IPS DF 19.7 (cell line): ENCODE data around the gene GLP2R.
"Not testable (repeated sequence)": the region's sequence is repeated elsewhere in the genome, so short reads cannot be mapped to it uniquely, and the experiment has no call there.

Source experiments
- DNase-seq: peaks from one replicate; pipeline ENCODE4 v3.0.0-alpha.2; 2013; ENCODE audit warnings: low read depth, low spot score

The GLP2R gene

DNA sequence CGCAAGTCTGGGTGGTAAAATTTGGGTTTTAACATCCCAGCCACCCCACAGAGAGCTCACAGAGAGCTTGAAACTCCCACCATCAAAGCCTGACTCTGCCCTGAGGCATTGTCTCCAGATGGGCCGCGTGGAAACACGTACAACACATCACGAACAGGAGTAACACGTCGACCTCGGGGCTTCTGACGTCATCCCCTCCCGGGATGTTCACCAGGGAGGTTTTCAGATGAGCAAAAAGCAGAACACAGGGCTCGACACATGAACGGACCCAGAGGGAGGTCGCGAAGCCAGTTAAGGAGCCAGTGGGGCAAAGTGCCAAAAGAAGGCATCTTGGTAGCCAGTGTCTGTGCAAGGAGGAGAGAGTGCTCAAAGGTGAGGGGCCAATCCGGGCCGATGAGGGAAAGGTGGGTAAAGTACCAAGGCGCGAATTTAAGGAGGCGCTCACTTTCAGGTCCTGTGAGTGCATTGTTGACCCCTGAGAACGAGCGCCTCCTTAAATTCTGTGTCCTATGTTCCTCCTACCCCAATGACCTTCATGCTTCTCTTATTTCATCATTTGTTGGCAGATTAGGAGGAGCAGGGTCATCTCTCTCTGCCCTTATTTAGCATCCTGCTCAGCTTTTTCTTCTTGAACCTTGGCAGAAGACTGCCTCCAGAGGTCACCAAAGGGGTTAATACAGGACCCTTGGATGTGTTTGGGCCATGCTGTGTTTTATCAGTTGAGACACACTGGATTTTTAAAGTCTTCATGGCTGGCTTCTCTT, 73.7 kb downstream of the GLP2R start:
- DNase-seq = no peak

DNA sequence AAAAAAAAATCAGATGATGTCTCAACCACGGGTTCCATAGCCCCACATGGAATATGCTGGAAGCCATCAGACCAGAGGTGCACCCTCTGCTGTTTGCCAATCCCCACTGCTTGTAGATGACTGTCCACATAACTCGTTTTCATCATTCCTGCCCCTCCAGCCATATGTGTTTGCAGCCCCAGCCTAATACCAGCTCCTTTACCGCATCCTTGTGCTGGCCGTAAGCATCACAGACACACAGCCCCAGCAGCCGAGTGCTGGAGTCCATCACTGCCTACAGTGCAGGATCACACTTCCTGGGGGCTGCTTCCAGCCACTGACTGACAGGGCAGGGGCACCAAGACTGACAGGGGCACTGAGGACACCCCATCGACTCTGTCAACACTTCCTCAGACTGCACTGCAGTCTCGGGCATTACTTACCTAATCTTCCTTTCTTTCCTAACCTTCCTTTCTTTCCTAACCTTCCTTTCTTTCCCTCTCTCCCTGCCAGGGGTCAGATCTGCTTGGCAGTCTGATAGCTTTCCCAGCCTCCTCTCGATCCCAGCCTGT, 74.4 kb downstream of the GLP2R start:
- DNase-seq = no peak

- DNase-seq = no peak
Measured at GRCh38 chr17:9900784-9901183, 75.1 kb downstream of the GLP2R start.

DNA sequence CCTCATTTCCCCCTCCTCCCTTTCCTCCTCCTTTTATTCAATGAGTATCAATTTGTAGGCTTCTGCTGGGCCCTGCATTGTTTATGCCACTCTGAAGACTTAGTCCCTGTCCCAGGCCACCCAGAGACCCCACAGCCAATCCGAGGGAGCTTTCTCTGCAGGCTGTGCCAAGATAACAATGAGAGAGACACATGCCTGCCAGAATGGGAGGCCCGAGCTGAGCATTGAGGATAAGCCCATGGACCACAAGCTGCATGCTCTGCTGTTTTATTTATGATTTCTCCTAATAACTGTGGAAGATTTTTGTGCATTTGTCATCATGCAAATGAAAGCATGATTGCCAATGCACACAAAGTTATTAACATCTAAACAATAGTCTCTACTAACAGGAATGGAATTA, 76.4 kb downstream of the GLP2R start:
- no peak for DNase-seq

GRCh38 chr17:9904277-9905077, 78.8 kb downstream of the GLP2R start:
- no peak for DNase-seq

GRCh38 chr17:9905078-9905415, 79.3 kb downstream of the GLP2R start, which contains the start of gene RCVRN:
RCVRN (minus strand) TSS chr17:9905271; CDS start chr17:9905180, 91 bp downstream.
- no peak for DNase-seq

DNA sequence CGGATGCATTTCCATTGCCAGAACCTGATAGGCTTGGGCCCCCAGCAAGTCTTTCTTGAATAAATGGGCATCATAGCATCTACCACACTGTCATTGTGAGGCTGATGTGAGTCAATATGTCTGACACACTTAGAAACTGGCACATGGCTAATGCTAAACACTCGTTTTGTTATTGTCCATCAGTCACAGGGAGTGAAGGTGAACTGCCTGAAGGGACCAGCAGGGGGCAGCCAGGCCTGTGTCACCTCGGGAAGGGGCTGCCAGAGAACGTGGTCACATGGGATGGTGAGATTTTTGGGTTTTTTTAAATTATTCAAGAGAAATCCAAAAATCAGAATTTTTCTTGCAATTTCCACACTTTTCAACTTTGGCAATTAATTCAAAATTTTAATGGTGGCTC, 80.2 kb downstream of the GLP2R start:
- no peak for DNase-seq

DNA sequence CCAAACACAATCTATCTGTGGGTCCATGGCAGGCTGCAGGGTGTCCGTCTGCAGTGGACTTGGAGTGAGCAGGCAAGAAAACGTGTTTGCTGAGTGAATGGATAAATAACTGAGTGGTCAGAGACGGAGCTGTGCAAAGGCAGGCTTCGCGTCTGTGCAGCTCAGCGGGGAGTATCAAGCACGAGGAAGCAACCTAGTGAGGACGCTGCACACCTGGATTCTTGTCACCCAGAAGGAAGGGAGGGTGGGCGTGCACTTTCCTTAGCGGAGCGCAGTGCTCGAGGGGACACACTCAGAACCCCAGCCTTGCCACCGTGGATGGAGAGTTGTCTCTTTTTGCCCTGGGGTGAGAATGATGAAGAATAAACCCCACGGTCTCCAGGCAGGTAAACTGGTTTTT, 80.9 kb downstream of the GLP2R start:
- no peak for DNase-seq

- DNase-seq = no peak
Measured at GRCh38 chr17:9907131-9907530, 81.4 kb downstream of the GLP2R start.

- DNase-seq = no peak
Measured at GRCh38 chr17:9907883-9908648, 82.3 kb downstream of the GLP2R start.

GRCh38 chr17:9908649-9909042, 82.9 kb downstream of the GLP2R start:
- DNase-seq = no peak

GRCh38 chr17:9911089-9911488, 85.4 kb downstream of the GLP2R start:
- DNase-seq = no peak

DNA sequence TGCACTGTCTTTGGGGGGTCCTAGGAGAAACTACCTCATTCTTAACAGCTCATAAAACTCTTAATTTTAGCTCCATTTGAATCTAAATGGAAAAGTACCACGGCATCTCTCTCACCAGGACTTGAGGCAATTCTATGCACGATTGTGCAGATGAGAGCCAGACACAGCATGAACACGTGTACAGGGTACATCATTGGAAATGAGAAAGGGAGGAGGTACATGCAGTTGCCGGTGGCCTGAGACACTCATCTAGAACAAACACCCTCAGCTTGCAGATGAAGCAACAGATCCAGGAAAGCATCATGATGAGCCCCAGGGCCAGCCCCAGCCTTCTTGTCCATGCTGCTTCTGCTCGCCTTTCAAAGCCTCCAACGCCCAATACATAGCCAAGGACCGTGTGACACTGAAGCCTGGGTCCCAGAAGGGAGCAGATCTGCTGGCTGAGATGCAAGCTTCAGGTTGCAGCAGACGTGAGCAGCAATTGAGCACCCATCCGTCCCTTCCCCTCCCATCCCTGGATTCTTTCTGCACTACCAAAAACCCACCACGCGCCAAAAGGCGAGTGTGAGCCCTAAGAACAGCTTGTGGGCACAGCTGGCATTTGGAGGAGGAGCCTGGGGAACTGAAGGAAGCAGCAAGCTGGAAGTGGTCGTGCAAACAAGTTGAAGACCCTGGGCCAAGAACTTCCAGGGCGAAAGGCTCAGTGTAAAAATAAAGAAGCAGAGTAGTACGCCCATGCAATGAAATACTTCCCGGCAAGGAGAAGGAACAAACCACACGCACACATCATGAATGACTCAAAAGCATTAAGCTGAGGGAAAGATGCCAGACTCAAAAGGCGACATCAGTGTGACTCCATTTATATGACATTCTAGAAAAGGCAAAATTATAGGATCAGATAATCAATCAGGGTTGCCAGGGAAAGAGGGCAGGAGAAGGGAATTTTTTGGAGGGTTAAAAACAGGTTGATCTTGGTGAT, 86.7 kb downstream of the GLP2R start:
- DNase-seq = no peak

- no peak for DNase-seq
Measured at GRCh38 chr17:9913476-9913875, 87.8 kb downstream of the GLP2R start.

DNA sequence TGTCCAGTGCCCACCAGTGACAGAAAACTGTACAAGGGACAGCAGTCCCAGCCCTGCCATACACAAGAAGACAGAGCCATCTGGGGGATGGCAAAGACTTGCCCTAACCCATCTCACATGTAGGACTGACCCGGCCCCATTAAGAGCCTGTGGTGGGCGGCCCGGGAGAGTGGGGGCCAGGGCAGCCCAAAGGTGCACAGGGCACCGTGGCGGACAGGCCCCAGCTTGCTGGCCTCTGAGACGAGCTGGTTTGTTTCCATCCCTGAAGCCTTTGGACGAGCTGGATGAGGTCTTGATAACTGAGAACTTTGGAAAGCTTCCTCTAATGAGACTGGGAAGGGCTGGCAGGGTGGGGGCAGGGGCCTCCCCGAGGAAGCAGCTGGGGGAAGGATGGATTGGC, 90.4 kb downstream of the GLP2R start:
- DNase-seq = no peak

DNA sequence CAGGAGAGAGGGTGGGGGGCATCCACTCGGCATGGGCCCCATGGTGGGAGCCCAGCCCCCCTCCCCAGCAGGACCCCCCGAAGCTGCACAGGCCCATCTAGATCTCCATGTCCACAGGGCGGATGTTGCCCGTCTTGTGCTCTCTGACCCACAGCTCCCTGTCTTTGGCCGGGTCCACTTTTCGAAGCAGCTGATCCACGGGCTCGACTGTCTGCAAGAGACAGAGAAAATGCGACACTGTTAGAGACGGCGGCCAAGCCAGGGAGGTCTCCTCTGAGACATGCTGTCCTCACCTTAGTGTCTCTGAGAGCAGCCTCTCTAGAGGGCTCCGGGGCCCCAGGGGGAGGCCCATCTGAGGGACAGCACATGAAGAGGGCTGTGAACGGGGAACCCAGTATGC, 91.4 kb downstream of the GLP2R start:
- DNase-seq = no peak

DNA sequence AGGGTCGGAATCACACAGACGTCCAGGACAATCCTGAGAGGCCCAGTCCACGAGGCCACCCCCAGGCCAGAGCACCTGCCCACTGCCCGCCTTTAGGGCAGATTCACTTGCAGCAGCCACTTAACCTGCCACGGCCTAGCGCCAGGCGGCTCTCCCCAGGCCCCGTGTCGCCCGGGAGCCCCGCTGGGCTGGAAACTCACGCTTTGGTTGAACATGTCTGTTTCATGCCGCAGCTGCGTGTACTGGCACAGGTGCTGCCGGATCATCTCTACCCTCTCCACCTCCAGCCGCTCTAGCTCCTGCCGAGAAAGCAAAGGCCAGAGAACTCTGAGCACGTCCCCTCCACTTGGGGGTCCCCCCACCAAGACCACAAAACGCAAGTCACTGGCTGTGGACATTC, 92.1 kb downstream of the GLP2R start:
- no peak for DNase-seq

DNA sequence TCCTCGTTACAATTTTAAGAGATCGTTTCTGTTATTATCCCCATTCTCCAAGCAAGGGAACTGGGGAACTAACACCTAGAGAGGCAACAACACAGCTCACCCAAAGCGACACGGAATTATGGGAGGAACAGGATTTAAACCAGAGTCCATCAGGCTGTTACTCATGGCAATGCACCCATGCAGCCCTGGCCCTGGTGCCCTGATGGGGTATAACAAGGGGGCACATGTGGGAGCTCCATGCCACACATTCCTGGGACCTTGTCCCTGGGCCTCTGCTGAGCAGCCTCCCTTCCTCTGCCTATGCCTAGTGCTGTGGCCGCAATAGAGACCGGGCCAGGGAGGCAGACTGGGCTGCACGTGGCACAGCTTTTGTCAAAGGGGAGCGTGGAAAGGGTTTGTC, 92.6 kb downstream of the GLP2R start:
- DNase-seq = no peak

GRCh38 chr17:9918804-9919352, 93.2 kb downstream of the GLP2R start:
- DNase-seq = no peak

DNA sequence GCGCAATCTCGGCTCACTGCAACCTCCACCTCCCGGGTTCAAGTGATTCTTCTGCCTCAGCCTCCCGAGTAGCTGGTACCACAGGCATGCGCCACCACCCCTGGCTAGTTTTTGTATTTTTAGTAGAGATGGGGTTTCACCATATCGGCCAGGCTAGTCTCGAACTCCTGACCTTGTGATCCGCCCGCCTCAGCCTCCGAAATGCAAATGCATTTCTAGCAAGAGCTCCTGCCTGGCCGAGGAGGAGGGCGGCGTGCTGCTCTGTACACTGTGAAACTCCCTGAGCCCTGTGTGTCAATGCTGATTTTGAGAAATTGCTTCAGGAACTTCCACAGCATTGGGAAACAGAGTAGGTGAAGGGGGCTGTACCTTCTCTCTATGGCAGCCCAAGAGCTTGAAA, 95.5 kb downstream of the GLP2R start:
- not testable (repeated sequence) for DNase-seq
